H4 (cell line): ENCODE data around the gene CIRBP. TPM values are rescaled to one million over a fixed set of nuclear protein-coding genes. Genes with fewer than 3 reads are reported as not detected.

Experiments
- DNase-seq: peaks from one replicate; pipeline ENCODE4 v3.0.0-alpha.2; 2015; ENCODE audit warnings: low spot score
- total RNA-seq: library from RNA; depleted of rRNA; stranded (reverse); fragments of >200 nt; shearing (Covaris generic); gene quantifications from 2 replicates; pipeline ENCODE4 v1.2.3, GENCODE V29; 2014

The CIRBP gene
- total RNA-seq, 1 experiment from 2014 or later: 197 TPM

- DNase-seq: no peak
Observed at GRCh38 chr19:1278713-1279660, 9.9 kb downstream of the CIRBP start.

- peak; percentile 63 for DNase-seq
Observed at GRCh38 chr19:1279782-1280341, 10.7 kb downstream of the CIRBP start.

GRCh38 chr19:1280636-1281568 lies 11.8 kb downstream of the CIRBP start:
- DNase-seq: no peak

- no peak for DNase-seq
Observed at GRCh38 chr19:1281569-1282287, 12.6 kb downstream of the CIRBP start.

- DNase-seq: no peak
Observed at GRCh38 chr19:1282588-1283206, 13.6 kb downstream of the CIRBP start.

- no peak for DNase-seq
Observed at GRCh38 chr19:1283207-1283916, 14.2 kb downstream of the CIRBP start.

GRCh38 chr19:1283917-1284292 lies 14.8 kb downstream of the CIRBP start:
- no peak for DNase-seq

GRCh38 chr19:1284293-1284978 lies 15.3 kb downstream of the CIRBP start:
- DNase-seq: no peak

- DNase-seq: no peak
Observed at GRCh38 chr19:1284979-1285736, 16.0 kb downstream of the CIRBP start.

- no peak for DNase-seq
Observed at GRCh38 chr19:1285737-1286360, 16.7 kb downstream of the CIRBP start, which contains the start of gene EFNA2. Gene EFNA2, plus strand, starts transcription at chr19:1285873. Its CDS starts 296 bp downstream, at chr19:1286169.

GRCh38 chr19:1286487-1287353 lies 17.6 kb downstream of the CIRBP start:
- DNase-seq: no peak

GRCh38 chr19:1287354-1288225 lies 18.5 kb downstream of the CIRBP start:
- DNase-seq: no peak

GRCh38 chr19:1288226-1288612 lies 19.1 kb downstream of the CIRBP start:
- DNase-seq: no peak

- DNase-seq: no peak
Observed at GRCh38 chr19:1288833-1289685, 19.9 kb downstream of the CIRBP start.

- no peak for DNase-seq
Observed at GRCh38 chr19:1289686-1290025, 20.5 kb downstream of the CIRBP start.
